Activated naive CD4-positive, alpha-beta T cell treated with anti-CD3 and anti-CD28 coated beads, Interleukin-2, amount 50 U/mL, for 16 hours (primary cell): Measurements from ENCODE around the gene IQCF2.
"Not testable (repeated sequence)": the region's sequence is repeated elsewhere in the genome, so short reads cannot be mapped to it uniquely, and the experiment has no call there.

ENCODE experiments used
- DNase-seq: peaks from one replicate; pipeline ENCODE4 v3.0.0-alpha.2; 2020

The IQCF2 gene

GRCh38 chr3:51860703-51861665, at the start of gene IQCF2:
TSS of gene IQCF2 (plus strand) at chr3:51861615. CDS start at chr3:51861667, 52 bp downstream.
- no peak for DNase-seq

- DNase-seq: no peak
Observed at GRCh38 chr3:51813539-51813938, 47.9 kb upstream of the IQCF2 start.

- no peak for DNase-seq
Observed at GRCh38 chr3:51814034-51814433, 47.4 kb upstream of the IQCF2 start.

GRCh38 chr3:51815614-51816013, 45.8 kb upstream of the IQCF2 start:
- no peak for DNase-seq

GRCh38 chr3:51816723-51817122, 44.7 kb upstream of the IQCF2 start:
- DNase-seq: no peak

GRCh38 chr3:51817375-51817774, 44.0 kb upstream of the IQCF2 start:
- no peak for DNase-seq

- no peak for DNase-seq
Observed at GRCh38 chr3:51819151-51819550, 42.3 kb upstream of the IQCF2 start.

GRCh38 chr3:51819709-51820406, 41.6 kb upstream of the IQCF2 start:
- DNase-seq: no peak

GRCh38 chr3:51828297-51828696, 33.1 kb upstream of the IQCF2 start:
- DNase-seq: no peak

- DNase-seq: no peak
Observed at GRCh38 chr3:51830345-51830744, 31.1 kb upstream of the IQCF2 start.

GRCh38 chr3:51830836-51831385, 30.5 kb upstream of the IQCF2 start:
- no peak for DNase-seq

- DNase-seq: no peak
Observed at GRCh38 chr3:51836606-51837005, 24.8 kb upstream of the IQCF2 start.

GRCh38 chr3:51845129-51845528, 16.3 kb upstream of the IQCF2 start:
- no peak for DNase-seq

GRCh38 chr3:51855411-51855810, 6.0 kb upstream of the IQCF2 start:
- DNase-seq: not testable (repeated sequence)

GRCh38 chr3:51862886-51863285, 1.5 kb downstream of the IQCF2 start:
- DNase-seq: no peak

GRCh38 chr3:51868896-51869295, 7.5 kb downstream of the IQCF2 start:
- DNase-seq: not testable (repeated sequence)

GRCh38 chr3:51869304-51869703, 7.9 kb downstream of the IQCF2 start:
- no peak for DNase-seq

- DNase-seq: no peak
Observed at GRCh38 chr3:51873253-51873766, 11.9 kb downstream of the IQCF2 start.

GRCh38 chr3:51873876-51874275, 12.5 kb downstream of the IQCF2 start:
- no peak for DNase-seq

GRCh38 chr3:51874411-51874810, 13.0 kb downstream of the IQCF2 start:
- no peak for DNase-seq

- no peak for DNase-seq
Observed at GRCh38 chr3:51874889-51875288, 13.5 kb downstream of the IQCF2 start.

GRCh38 chr3:51875501-51875900, 14.1 kb downstream of the IQCF2 start, which contains the start of gene IQCF5:
TSS of gene IQCF5 (minus strand) at chr3:51875601. CDS start at chr3:51875531, 70 bp downstream.
- DNase-seq: no peak

GRCh38 chr3:51876186-51876585, 14.8 kb downstream of the IQCF2 start:
- DNase-seq: no peak
